ENCODE measurements around the gene FAM114A1.
"Not testable (repeated sequence)": the region's sequence is repeated elsewhere in the genome, so short reads cannot be mapped to it uniquely, and the experiment has no call there.

FAM114A1 gene

DNA sequence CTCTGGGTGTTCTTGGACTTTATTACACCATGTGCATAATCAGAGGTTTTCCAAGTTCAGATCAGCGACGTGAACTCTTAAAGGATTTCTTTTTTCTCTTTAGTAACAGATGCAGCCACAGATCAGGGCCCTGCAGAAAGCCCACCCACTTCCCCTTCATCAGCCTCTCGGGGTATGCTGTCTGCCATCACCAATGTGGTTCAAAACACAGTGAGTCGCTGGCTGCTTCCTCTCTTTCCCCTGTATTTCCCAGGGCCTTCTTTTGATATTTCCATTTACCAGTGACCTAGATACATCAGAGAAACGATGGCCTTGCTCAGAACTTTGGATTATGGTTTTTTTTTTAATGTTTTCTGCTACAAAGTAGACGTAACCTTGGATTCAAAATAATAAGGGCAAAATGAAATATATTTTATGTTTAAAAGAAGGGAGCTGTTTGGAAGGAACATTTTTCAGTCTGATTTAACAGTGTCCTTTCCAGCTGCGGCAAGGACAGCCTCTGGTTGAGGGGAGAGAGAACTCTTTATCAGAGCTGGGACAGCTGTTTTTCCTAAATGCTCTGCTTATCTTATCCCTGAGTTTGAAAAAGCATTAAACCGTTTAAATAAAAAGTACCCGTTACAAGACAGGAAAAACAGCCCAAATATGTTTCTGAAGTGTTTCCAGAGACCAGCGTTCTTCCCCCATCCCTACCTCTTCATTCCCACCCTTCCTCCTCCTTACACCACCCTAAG lies 38.2 kb downstream of the FAM114A1 start:
- no peak for DNase-seq

DNA sequence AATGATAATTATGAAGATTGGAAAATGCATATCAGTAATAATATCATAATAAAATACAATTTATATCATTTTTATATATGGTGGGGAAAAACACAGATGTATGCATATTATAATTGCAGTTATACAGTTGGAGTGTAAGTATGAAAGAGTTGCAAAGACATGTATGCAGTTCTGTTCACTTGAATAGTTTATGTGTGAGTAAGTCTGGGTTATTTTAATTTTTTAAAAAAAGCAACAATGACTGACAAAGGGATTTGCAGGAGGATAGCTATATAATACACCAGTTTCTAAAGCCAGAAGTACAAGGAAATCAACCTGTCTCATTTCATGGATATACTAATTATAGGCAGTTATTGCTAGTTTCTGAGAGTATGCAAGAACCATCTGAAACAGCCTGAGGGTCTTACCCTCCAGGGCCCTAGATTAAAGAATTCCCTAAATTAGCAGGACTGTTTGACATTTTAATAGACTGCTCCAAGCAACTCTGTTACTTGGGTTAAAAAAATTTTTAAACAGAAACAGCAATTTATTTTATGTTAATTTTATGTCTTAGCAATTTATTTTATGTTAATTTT lies 40.2 kb downstream of the FAM114A1 start:
- DNase-seq, result no peak

DNA sequence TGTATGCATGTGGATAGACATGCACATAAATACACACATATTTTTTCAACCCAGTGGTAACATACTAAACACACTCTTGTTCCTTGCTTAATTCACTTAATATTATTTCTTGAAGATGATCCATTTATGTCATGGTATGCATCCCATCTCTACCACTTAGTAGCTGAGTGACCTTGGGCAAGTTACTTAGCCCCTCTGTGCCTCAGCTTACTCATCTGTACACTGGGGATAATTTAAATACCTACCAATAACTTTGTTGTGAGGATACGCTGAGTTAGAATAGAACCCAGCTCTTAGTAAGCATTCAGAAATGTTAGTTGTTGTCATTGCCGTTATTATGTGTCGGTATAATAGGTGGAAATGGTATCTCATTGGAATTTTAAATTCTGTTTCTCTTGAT lies 41.4 kb downstream of the FAM114A1 start:
- no peak for DNase-seq

DNA sequence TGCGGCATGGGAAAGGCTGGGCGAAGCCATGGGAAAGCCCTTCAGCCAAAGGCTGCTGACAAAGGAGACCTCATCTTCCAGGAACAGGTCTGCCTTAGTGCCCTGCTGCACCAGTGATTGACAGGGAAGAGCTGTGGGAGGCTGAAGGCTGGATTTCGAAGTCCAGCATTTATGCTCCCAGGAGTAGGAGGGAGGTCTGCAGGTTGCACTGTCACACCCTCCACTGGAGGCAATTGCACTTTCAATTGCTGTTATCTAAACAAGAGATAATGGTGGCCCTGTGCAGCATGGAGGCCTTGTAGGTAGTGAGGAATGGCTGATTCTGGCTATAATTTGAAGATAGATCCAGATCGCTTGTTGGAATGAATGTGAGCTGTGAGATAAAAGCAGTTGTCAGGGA lies 43.7 kb downstream of the FAM114A1 start:
- DNase-seq, result no peak

DNA sequence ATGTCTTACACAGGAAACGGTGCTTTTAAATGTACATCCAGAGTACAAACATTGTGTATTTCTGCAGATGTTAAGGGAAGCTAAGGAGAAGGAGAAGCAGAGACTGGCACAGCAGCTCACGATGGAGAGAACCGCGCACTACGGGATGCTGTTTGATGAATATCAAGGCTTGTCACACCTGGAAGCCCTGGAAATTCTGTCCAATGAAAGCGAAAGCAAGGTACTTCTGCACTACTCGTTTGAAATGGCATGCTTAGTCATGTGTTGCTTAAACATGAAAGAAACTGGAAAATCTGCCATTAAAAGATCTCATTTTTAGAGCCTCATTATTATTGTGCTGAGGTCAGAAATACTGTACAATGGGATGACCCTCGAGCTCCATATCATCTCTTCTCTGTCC lies 47.2 kb downstream of the FAM114A1 start:
- DNase-seq, result no peak

DNA sequence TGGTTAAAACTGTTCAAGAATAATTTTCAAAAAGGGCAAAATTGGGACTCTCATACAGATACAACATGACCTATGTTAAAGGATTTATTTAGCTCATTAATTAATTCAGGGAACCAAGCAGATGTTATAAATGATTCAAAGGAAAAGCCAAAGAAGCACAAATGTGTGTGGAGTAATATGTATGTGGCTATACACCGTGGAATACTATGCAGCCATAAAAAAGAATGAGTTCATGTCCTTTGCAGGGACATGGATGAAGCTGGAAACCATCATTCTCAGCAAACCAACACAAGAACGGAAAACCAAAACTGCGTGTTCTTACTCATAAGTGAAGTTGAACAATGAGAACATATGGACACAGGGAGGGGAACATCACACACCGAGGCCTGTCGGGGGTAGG lies 48.7 kb downstream of the FAM114A1 start:
- not testable (repeated sequence) for DNase-seq

DNA sequence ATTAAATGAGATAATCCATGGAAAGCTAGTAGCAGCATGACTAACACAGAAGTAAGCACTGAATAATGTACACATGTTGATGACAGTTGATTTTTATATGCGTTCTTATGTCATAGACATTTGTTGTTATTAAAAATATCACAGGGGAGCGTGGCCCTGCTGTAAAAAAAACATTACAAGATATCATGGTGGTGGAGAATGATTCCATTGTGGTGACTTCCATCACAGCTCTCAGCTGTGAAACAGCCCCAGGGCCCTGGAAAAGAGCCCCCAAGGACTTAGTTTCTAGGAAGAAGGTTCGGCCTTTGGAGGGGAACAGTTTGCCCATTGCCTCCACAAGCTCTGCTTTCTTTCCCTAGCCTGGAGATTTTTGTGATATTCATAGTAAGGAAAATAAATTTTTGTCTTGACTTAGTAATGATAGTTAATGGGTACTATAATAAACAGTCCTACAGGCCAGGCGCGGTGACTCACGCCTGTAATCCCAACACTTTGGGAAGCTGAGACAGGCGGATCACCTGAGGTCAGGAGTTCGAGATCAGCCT lies 49.9 kb downstream of the FAM114A1 start:
- DNase-seq, result no peak

DNA sequence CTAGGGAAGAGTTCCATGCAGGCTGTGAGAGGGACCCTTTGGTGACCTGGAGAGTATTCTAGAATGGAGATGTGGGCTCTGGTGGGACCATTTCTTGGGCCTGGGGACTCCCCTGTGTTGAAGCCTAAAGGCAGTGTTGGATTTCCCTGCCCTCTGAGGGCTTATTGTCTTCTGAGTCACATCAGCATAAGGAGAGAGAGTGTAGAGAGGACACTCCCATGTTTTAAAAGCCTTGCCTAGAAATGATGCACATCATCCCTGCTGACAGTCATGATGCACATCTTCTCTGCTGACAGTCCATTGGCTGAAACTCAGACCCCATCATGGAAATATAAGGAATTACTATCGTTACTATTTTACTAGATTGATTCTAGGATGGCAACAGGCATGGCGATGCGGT lies 51.9 kb downstream of the FAM114A1 start:
- DNase-seq, result no peak

DNA sequence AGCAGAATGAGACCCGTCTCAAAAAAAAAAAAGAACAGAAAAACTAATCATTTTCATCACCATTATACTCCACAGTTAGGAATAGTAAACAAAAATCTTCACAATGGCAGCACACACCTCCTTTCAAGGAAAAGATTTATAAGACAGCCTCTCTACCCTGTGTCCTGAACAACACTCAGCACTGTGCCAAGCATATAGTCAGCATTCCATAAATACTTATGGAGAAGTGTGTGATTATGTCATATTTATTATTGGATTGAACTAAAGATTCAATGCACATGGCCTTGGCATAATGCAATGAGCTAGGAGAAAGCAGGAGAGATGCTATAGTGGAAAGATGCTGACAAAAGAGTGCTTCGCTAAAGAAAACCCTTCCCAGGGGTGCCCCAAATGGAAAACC lies 52.6 kb downstream of the FAM114A1 start:
- DNase-seq, result no peak

DNA sequence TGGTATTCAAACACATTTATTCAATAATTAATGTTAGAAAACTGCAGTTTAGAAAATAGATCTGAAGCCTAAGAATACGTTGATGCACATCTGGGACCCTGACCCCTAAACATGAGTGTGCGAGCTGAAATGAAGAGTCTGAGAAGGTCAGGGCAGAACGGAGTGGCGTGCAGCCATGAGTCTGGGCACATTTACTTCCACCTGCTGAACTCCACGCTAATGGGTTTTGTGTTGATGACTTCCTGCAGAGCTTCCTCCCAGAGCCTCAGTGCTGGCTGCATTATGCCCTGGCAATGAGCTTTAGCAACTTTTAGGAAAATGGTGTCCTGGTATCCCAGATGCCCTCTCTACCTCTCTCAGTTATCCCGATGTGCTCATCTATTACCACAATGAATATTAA lies 53.1 kb downstream of the FAM114A1 start:
- no peak for DNase-seq

DNA sequence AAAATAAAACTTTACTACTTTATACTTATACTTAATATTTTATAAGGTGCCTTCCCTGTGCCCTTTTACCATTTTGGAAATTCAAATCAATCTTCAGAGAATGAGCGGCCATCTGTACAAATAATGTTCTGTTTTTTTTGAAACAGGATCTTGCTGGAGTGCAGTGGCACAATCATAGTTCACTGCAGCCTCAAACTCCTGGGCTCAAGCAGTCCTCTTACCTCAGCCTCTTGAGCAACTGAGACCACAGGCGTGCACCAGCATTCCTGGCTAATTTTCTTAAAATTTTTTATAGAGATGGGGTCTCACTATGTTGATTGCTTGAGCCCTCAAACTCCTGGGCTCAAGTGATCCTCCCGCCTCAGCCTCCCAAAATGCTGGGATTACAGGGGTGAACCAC lies 53.5 kb downstream of the FAM114A1 start:
- no peak for DNase-seq

DNA sequence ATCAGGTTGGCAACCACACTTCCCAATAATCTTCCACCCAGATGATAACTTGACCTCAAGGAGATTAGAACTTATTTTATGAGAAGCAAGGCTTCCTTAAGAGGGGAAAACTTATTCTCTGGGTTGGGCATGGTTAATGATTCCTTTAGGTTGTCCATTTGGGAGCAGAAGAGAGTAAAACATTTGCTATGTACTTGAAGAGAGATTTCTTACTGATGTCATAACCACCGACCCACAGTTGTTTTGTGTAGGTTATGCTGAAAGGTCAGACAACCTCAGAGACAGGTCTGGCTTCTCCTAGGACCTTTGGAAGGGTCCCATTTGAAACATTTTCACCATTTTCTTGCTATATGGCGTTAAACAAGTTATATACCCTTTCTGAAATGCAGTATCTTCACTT lies 56.1 kb downstream of the FAM114A1 start:
- DNase-seq, result no peak

DNA sequence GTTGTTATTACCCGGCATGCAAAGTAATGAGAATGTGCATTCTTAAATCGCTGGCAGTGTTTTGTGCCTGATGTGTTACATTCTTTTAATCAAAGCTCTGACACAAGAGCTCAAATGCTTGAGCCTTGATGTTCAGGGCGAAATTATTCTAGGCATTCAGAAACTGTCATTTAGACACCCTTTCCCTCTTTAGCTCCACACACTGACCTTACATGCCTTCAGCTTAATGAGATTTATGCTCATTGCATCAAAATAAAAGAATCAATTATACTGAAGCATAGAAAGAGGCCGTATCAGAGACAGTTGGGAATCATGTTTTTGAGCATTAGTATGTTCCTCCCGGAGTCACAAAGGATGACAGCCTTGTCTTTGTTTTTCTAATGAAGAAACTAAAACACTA lies 56.7 kb downstream of the FAM114A1 start:
- DNase-seq, result no peak

DNA sequence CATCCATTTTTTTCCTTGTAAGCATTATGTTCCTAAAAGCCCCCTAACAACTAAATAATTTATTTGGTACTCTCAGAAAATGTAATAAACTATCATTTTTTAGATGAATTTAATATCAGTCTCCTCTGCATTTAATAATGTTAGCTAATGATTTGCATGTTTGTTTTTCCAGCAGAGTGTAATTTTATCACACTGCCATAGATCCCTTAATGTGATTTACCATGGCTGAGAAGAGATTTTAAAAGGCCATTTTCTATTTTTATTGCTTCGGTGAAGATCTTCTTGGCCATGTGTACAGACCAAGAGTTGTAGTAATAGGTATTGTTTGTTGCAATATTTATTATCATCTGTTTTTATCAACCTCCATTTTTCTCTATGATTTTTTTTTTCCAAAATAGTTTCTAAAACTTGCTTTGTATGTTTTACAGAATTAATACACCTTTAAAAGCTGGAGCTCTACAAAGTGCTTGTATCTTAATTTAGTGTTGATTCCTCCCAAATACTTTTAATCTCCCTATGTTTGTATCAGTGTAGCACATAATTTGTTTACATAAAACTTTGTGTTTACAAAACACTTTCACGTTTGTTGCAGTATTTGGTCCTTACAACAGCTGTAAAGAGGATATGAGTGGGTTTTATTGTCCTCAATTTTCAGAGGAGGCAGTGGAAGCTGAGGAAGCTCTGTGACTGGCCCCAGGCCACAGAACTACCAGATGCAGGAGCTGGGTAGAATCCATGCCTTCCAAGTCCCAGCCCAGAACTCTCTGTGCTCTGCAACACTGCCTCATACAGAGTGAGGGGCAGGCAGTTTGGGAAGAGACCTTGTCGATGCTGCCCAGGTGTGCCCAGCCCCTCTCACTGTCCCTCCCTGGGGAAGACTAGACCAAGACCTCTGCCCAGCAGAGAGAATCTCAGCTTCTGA lies 58.1 kb downstream of the FAM114A1 start:
- no peak for DNase-seq

DNA sequence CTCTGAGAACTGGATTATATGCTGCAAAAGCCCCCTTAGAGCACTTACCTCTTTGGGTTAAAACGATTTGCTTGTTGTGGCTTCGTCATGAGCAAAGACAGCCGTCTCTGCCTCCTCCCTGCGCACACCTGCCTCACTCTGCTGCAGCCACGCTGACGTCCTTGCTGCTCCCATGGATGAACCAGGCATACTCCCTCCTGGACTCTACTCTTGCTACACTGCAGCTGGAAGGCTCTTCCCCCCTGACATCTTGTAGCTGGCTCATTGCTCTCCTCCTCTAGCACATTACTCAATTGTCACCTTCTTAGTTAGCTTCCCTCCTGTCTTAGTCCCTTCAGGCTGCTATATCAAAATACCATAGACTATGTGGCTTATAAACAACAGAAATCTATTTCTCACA lies 59.3 kb downstream of the FAM114A1 start:
- DNase-seq, result no peak

DNA sequence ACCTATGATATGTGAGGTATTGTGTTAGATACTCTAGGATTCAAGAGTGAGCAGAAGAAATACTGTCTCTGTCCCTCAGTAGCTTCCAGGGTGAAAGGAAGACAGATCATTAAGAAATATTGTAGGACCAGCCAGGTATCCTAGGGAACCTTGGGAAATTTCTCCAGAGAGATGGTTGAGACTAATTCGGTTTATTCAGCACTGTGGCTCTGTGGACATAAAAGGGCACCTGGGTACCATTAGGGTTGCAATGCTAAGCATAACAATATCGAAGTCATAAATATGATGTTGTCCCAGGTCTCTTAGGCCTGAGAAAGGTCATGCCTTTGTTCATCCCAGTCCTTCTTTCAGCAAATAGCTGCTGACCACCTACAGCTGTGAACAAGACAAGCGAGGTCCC lies 61.0 kb downstream of the FAM114A1 start:
- no peak for DNase-seq

DNA sequence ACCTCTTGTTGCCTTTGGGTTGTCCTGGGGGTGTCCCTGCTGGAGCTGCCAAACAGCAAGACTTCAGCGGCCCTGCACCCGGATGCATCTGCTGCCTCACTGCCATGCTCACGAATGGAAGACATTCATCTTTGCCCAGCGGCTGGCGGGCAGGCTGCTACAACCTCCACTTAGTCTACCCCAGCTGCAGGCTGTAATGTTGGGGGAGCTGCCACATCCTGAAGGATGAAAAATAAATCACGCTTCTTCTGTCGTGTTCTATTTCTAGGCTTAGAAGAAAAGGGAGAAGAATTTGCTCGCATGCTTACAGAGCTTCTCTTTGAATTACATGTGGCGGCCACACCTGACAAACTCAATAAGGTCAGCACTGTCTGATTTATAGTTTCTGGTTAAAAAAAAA lies 61.4 kb downstream of the FAM114A1 start:
- no peak for DNase-seq

DNA sequence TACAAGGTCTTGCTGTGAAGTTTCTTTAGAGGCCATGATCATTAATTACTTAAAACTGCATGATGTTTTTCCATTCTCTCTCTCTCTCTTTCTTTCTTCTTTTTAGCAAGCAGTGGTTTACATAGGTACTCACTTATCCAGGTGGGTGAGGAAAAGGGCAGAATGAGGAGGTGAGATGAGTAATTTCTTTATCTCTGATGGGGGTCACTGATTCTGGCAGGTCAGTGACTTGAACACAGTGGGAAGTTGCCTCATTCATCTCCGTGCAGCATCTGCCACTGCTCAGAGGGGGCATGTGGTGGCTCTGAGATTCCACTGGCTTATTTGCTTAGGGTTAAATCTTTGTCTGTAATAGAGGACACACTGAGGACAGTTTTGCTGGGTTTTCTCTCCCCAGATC lies 62.6 kb downstream of the FAM114A1 start:
- no peak for DNase-seq

DNA sequence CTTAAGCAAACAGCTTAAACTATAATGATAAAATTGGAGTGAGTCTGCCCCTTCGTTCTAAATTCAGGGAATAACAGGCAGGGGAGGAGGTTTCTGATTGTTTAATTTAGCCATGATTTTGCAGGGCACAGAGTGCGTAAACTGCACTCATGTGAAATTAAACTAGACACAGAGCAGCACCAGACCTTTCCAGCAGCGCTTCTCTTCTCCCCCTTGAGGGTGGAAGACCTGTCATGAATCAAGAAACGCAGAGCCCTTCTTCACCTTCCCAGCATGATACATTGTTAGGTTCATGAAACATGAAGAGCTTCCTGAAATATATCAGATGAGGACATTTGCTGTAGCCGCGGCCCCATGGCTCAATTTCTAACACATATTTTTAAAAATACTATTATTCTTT lies 63.1 kb downstream of the FAM114A1 start:
- no peak for DNase-seq

DNA sequence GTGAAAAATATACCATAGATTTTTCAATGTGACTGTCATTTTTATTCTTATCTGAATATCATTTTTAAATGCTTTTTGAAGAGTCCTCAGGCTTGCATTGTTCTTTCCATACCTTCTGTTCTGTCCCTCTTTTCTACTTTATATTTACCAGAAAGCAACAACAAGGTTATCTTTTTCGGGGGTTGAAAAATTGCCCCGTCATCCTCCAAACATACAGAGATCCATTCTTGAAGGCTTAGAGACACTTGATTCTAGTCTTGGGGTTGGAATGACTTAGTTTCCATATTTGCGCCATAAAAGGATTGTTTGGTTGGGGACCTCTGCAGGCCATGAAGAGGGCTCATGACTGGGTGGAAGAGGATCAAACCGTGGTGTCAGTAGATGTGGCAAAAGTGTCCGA lies 63.5 kb downstream of the FAM114A1 start:
- DNase-seq, result no peak

DNA sequence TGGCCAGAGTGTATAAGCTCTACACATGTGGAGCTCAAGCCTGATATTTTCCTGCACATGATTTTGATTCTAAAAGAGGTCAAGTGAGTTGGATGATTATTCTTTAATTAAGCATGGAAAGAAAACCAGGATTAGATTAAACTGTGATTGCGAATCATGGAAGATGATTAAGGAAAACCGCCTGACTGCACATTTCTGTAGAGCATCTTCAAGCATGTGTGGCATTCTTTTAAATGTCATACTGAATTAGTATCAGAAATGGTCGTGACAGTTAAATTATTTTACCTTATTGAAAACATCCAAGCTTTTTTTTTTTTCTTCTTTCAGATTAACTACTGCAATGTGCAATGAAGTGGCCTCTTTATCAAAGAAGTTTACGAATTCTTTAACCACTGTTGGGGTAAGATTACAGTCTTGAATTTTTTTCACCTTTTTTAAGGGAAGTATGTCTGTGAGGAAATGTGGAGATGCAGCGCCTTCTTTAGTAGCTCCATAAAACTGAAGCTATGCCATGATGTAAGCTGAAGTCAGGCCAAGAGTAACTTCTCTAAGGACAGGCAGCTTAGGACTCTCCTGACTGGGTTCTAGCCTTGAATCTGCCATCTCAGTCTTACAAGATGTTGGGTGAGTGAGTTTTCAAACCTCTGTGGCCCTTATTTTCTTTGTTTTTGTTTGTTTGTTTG lies 67.9 kb downstream of the FAM114A1 start:
- DNase-seq, result no peak

DNA sequence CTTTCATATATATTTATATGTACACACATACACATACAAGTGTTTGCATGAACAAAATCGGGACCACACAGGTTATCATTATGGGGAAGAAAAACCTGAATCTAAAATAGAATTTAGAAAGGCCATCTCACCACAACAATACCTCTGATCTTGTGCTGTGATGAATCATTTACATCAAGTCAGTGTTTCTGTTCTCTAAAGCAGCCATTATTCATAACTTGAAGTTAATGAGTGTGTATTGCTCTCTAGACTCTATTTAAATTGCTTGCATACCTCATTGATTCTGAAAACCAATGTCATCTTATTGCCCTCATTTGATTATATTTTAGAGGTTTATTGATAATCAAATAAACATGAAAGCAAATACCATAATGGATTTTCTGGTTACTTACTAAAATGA lies 71.6 kb downstream of the FAM114A1 start:
- no peak for DNase-seq

DNA sequence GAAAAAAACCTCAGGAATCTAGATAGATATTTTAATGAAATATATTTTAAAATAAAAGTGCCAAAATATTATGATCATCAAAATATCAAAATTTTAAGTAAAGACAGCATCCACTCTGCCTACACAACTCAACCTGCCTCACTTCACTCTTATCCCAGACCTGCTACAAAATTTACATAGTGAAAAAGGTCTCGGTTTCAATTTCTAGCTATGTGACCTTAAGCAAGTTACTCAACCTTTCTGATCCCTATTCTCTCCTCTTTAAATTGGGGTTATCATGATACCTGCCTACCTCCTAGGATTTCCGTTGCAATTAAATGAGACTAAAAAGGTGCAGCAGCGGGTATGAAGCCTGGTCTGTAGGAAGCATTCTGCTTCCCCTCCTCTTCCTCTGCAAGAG lies 72.9 kb downstream of the FAM114A1 start:
- no peak for DNase-seq
